Left lung (tissue), 10 donors: ENCODE measurements around the gene A4GALT. TPM values are rescaled to one million over a fixed set of nuclear protein-coding genes. Genes with fewer than 3 reads are reported as not detected.
A peak's percentile ranks its signal among the peaks of the same experiment; 100 is the strongest.

Source experiments
- ATAC-seq: fragments of 200-7000 bp; cut with Tn5 transposase; one replicate; pipeline ENCODE4 v1.9.1; 2020; ENCODE audit warnings: moderate library complexity
- DNase-seq, 4 donors: peaks; one replicate each; pipeline ENCODE4 v3.0.0-alpha.2; 2013 to 2020
- H3K27ac ChIP-seq, 2 donors: fragments of 200-600 bp; sonication (generic) in 1 of 2; one replicate each; pipeline versions ENCODE4 v1.5.0 to v1.8.0; 2020 to 2021
- H3K27me3 ChIP-seq, 2 donors: fragments of 200-600 bp; sonication (generic) in 1 of 2; one replicate each; pipeline versions ENCODE4 v1.5.0 to v1.8.0; 2020 to 2021
- H3K36me3 ChIP-seq, 2 donors: fragments of 200-600 bp; sonication (generic) in 1 of 2; one replicate each; pipeline versions ENCODE4 v1.5.0 to v1.8.0; 2020 to 2021
- H3K4me1 ChIP-seq, 2 donors: fragments of 200-600 bp; one replicate each; pipeline ENCODE4 v1.8.0; 2021
- H3K4me3 ChIP-seq, 2 donors: fragments of 200-600 bp; sonication (generic) in 1 of 2; one replicate each; pipeline versions ENCODE4 v1.5.0 to v1.8.0; 2020 to 2021; ENCODE audit warnings: mild to moderate bottlenecking in 1 of 2
- H3K9me3 ChIP-seq, 2 donors: fragments of 200-600 bp; sonication (generic) in 1 of 2; one replicate each; pipeline versions ENCODE4 v1.5.0 to v1.8.0; 2020 to 2021
- intact Hi-C, 2 donors: fragments of 100-400 bp; cut with DNase I; formaldehyde crosslinking; loops; one replicate each; pipeline versions ENCODE4 v1.11.2 to v1.14.2; 2022
- polyA plus RNA-seq, 6 donors: library from polyadenylated mRNA; unstranded; fragments of 120-200 nt; gene quantifications; one replicate each; pipeline ENCODE4 v1.2.1, GENCODE V29; 2013; ENCODE audit not compliant: insufficient read length in 6 of 6
- total RNA-seq, 2 donors: library from RNA; stranded (reverse); fragmentation: NEBNext Ultra II Directional; extraction: Animal tissue kit (Norgen Biotek cat#: 25700); gene quantifications; one replicate each; pipeline ENCODE4 v1.2.1, GENCODE V29; 2021
- TF ChIP-seq, protein P1 (sequence below), 2 donors: fragments of 200-600 bp; sonication (generic) in 1 of 2; IDR thresholded peaks; one replicate each; pipeline versions ENCODE4 v1.5.0 to v1.8.0; 2021; ENCODE audit warnings: antibody characterized with exemption in 2 of 2
- donor health status: DM: no; HTN: yes; CAD: no.
- donor health status: DM: no; HTN: no; CAD: no.

Gene A4GALT
- total and polyA plus RNA-seq, 8 donors = 1.9 to 21.3 (median 2.7) TPM

DNA sequence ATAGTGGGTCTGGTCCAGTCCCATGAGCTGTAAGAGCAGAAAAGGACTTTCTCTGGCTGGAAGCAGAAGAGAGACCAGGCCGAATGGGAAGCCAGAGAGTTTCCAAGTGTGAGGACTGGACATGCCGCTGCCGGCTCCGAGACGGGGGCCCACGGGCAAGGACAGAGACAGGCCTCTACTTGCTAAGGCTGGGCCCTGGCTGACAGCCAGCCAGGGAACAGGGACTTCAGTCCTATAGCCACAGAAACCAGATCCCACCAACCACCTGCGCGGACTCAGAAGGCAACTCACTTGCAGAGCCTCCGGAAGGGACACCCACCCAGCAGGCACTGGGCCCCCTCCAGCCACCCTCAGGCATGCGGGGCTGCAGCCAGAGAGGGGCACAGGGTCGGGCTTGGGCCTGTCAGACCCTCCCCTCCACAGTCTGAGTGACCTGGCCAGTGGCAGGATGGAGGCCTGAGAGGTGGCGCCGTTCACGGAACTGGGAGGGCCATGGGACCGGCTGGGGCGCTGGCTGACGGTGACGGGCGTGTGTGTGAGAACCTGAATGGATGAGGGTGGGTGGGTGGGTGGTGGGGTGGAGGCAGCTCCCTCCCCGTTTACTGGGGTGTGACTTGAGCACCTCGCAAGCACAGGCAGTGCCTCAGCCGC, 47.8 kb upstream of the A4GALT start:
- no peaks in the 10 kb centered on the region for H3K9me3 ChIP-seq
- peaks cover 6 to 14% of the 10 kb centered on the region in 2 donors for H3K4me1 ChIP-seq
- intact Hi-C loops = no loop called here
- DNase-seq = no peak
- TF ChIP-seq, protein P1, sequence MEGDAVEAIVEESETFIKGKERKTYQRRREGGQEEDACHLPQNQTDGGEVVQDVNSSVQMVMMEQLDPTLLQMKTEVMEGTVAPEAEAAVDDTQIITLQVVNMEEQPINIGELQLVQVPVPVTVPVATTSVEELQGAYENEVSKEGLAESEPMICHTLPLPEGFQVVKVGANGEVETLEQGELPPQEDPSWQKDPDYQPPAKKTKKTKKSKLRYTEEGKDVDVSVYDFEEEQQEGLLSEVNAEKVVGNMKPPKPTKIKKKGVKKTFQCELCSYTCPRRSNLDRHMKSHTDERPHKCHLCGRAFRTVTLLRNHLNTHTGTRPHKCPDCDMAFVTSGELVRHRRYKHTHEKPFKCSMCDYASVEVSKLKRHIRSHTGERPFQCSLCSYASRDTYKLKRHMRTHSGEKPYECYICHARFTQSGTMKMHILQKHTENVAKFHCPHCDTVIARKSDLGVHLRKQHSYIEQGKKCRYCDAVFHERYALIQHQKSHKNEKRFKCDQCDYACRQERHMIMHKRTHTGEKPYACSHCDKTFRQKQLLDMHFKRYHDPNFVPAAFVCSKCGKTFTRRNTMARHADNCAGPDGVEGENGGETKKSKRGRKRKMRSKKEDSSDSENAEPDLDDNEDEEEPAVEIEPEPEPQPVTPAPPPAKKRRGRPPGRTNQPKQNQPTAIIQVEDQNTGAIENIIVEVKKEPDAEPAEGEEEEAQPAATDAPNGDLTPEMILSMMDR (IDR thresholded peaks at IDR 0.05) = no peak
- H3K36me3 ChIP-seq = no peaks in the 10 kb centered on the region
- no peak overlapping the region for H3K27ac ChIP-seq
- ATAC-seq = no peak
- H3K4me3 ChIP-seq = no peak overlapping the region
- no peaks in the 10 kb centered on the region for H3K27me3 ChIP-seq

DNA sequence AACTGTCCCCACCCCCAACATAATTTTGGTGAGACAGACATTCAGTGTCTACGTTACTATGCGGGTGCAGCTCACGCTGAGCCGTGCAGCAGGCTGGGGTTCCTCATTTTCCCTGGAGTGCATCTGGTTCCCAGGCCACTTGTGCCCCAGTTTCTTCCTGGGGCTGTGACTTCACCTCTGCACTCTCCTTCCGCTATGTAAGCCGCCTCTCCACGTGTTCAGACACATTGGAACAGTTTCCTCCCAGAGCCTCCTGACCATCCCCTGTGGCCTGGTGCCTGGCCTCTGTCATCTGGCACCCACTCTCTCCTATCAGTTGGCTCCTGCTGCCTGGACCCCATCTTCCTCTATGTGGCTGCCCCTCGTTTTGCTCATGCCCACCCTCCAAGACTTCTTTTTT, 46.2 kb upstream of the A4GALT start:
- intact Hi-C loops = no loop called here
- no peak overlapping the region for H3K4me3 ChIP-seq
- DNase-seq (peak in 1 of 4 donors; percentile 48), ATAC-seq (peak; percentile 8)
- peaks cover 6 to 14% of the 10 kb centered on the region in 2 donors for H3K4me1 ChIP-seq
- no peak overlapping the region for H3K27ac ChIP-seq
- no peaks in the 10 kb centered on the region for H3K27me3 ChIP-seq
- TF ChIP-seq, protein P1 (IDR thresholded peaks at IDR 0.05) = no peak
- H3K36me3 ChIP-seq = no peaks in the 10 kb centered on the region
- H3K9me3 ChIP-seq = no peaks in the 10 kb centered on the region

DNA sequence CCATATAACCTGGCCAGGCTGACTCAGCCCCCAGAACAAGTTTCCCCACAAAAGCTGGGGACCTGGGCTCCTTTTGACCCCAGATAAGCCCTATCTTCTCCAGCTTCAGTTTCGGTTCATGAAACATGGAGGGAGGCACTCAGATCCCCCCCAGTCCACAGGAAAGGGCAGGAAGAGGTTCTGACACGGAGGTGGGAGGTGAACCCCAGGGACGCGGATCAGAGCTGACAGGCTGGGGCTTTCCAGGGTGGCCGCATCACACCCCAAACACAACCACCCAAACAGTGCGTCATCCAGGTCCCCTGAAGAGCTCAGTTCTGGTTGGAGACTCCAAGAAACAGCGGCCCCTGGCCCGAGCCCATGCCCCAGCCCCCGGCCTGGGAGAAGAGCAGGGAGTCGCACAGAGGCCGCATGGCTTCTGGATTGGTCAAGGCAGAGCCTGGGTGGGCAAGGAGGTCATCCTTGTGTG, 44.3 kb upstream of the A4GALT start:
- Histone ChIP-seq H3K9me3 (no peaks in the 10 kb centered on the region), H3K4me1 (peaks cover 6 to 8% of the 10 kb centered on the region in 2 donors), H3K27me3 (no peaks in the 10 kb centered on the region), H3K36me3 (no peaks in the 10 kb centered on the region), H3K27ac (no peak overlapping the region), H3K4me3 (no peak overlapping the region)
- intact Hi-C loops = no loop called here
- ATAC-seq (no peak), DNase-seq (no peak)
- TF ChIP-seq, protein P1 (IDR thresholded peaks at IDR 0.05) = no peak

DNA sequence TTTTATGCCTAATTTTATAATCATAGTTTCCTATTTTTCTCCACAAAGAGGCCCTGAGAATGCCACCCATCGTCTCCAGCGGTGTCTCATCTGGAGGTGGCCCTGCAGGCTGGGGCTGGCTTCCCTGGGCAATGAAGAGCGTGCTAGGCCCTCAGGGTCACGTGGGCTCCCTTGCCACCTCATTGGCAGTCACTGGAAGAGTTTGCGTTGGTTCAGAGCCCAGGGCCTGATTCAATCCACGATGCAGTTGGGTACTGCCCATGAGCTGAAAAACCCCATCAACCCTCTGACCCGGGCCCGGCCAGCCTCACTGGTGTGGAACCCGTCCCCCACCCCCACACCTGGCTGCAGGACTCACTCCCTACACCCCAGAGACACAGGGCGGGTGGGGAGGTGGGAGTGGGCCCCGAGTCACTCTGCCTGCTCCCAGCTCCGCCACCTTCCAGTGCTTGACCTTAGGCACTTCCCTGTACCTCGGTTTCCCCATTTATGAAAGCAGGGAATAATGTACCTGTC, 43.4 kb upstream of the A4GALT start:
- no peak for DNase-seq
- Histone ChIP-seq H3K36me3 (no peaks in the 10 kb centered on the region), H3K27me3 (no peaks in the 10 kb centered on the region), H3K4me1 (no peaks in the 10 kb centered on the region), H3K4me3 (no peak overlapping the region), H3K27ac (no peak overlapping the region), H3K9me3 (no peaks in the 10 kb centered on the region)
- no peak for ATAC-seq
- TF ChIP-seq, protein P1 (IDR thresholded peaks at IDR 0.05) = no peak
- intact Hi-C loops = no loop called here

DNA sequence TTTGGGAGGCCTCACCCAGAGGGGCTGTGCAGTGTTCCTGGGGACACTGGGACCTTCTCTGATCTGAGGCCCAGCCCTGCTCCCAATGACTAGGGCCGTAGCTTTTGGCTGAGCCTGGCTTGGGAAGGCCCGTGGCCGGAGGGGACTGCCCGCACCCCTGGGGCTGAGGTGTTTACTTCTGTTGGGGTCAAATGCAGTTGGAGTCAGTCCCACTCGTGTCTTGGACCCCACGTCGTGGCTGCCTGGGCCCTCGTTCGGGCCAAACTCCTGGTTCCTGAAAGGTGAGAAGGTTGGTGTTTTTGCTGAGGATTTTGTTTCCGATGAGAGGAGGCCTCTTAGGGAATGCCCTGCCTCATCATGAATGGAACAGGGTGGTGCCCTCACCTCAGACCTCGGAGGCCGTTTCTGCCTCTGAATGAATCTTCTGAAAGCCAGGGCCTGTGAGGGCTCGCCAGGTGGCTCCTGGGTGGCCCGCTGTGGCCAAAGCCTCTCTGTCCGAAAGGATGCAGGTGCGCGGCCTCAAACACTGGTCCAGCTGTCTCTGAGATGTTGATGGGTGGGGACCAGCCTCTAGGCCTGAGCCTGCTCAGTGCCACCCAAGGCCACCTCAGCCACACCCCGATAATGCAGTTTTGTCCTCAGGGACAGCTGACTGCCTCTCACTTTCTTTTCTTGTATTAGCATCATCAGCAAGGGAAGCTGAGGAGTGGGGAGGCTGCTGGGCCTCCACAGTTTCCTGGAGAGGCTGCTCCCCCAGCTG, 40.3 kb upstream of the A4GALT start:
- H3K27me3 ChIP-seq = no peaks in the 10 kb centered on the region
- TF ChIP-seq, protein P1 (IDR thresholded peaks at IDR 0.05) = no peak
- no peak for ATAC-seq
- intact Hi-C loops = no loop called here
- no peaks in the 10 kb centered on the region for H3K9me3 ChIP-seq
- no peak overlapping the region for H3K27ac ChIP-seq
- H3K36me3 ChIP-seq = no peaks in the 10 kb centered on the region
- no peak overlapping the region for H3K4me3 ChIP-seq
- DNase-seq = no peak
- H3K4me1 ChIP-seq = peaks cover 0 to 4% of the 10 kb centered on the region in 2 donors
